Measurements from ENCODE around the gene RTCA. TPM values are rescaled to one million over a fixed set of nuclear protein-coding genes. Genes with fewer than 3 reads are reported as not detected.

The RTCA gene
- 22.9 TPM for total RNA-seq

DNA sequence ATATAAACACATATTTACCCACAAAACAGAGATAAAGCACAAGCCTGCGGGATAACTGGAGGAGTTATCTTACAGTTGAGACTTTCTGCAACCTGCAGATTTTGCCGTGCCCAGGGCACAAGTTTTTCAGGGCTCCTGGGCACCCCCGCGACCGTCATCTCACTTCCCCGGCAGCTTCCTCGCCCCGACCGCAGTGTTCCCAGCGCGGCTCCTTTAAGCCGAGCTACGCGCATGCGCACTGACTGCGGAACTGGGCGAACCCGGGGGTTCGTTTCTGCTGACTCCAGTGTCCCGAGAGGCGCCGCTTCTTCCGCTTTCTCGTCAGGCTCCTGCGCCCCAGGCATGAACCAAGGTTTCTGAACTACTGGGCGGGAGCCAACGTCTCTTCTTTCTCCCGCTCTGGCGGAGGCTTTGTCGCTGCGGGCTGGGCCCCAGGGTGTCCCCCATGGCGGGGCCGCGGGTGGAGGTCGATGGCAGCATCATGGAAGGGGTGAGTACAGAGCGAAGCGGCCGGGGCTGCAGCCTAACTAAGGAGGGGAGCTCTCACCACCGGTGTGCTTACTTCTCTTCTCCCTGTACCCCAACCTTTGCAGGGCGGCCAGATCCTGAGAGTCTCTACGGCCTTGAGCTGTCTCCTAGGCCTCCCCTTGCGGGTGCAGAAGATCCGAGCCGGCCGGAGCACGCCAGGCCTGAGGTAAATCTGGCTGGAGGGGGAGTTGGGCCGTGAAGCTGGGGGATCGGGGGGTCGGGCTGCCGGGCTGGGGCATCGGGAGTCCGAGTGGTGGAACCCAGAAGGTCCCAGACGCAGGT, at the start of gene RTCA:
TSS of gene RTCA (plus strand) at position 286 of the 810 bp plus-strand sequence. CDS start at position 446, 160 bp downstream.

GRCh38 chr1:100249537-100250257, 16.3 kb upstream of the RTCA start, which contains the start of gene DBT:
Gene DBT, minus strand, starts transcription at chr1:100249834. Its CDS starts 14 bp downstream, at chr1:100249820.

Small RNA genes lying within 50 kb of the gene (small RNA-seq; reads per million reads assigned to genes)
- gene AL445928.1 (ENCODE audit: low replicate concordance): not detected
- gene MIR553 (ENCODE audit: low replicate concordance): not detected

Other genes with a start within 250 kb of the RTCA start
- 3.9 TPM for gene SASS6, start 133.3 kb upstream of the RTCA start, total RNA-seq
- gene TRMT13, start 133.1 kb upstream of the RTCA start, total RNA-seq: 24.3 TPM
- gene LRRC39, start 88.0 kb upstream of the RTCA start, total RNA-seq: 30.3 TPM
- gene DBT, start 16.4 kb upstream of the RTCA start, total RNA-seq: 18.3 TPM
- 39.9 TPM for gene CDC14A, start 86.3 kb downstream of the RTCA start, total RNA-seq